HG02623 (cell line): ENCODE data around the gene ABCC8.

Experiments used
- ATAC-seq: cut with Tn5 transposase; IDR thresholded peaks from one replicate; pipeline ENCODE4 v1.9.1; 2021; ENCODE audit warnings: moderate library complexity; ENCODE audit not compliant: unreplicated experiment

The ABCC8 gene

DNA sequence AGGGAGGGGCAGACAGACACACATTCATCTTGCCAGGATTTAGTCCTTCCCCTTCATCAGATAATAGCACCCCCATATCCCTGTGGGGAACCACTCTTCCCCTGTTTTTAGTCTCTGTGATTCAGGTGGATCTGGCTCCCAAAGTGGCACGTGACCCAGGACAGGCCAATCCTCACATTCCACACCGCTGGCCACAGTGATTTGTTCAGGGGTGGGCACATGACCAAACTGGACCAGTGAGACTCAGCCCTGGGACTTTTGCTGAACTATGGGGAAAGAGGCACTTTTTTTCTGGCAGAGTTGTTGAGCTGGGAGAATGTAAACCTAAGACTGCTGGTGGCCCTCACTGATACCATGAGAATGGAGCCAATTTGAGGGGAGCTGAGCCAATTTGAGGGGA is 69.1 kb downstream of the ABCC8 start:
- no peak for ATAC-seq

DNA sequence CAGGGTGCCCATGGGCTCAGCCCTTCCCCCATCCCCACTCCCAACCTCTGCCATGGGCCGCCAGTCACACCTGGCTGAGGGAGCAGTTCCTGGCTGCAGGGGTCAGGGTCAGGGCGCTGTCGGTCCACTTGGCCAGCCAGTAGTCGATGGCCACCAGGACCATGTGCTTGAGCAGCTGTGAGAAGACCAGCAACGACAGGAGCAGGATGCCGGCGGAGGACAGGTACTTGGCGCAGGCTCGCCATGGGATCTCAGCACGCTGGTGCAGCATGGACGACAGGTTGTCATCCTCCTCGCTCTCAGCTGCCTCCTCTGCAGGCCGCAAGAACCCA is 69.9 kb downstream of the ABCC8 start:
- ATAC-seq, result no peak

DNA sequence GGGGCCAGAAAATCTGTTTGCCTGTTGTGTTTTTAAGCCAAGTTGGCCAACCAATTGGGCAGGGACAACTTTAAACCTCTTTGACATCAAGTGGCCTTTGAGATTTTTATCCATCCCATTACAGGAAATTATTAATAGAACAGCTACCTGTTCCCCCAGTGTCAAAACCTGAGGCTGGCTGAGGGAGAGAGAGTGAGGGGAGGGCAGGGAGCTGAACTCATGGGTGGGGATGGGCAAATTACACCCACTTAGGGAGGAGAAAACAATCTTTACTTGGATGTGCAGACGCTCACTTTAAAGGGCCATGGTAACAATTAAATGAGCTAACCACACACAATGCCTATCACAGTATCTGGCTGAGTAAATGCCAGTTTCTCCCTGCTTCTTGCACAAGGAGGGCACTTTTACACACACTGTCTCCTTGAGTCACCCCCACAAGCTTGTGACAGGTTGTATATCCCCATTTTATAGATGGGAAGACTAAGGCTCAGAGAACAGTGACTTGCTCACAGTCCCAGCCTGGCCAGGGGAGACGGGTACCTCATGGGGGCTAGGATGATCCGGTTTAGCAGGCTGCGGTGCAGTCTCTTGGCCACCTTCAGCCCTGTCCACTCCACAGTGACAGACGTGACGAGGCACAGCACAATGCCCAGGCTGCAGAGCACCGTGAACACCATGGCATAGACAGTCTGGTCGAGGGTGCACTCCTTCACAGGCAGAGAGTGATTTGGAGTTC is 70.4 kb downstream of the ABCC8 start:
- ATAC-seq, result no peak

DNA sequence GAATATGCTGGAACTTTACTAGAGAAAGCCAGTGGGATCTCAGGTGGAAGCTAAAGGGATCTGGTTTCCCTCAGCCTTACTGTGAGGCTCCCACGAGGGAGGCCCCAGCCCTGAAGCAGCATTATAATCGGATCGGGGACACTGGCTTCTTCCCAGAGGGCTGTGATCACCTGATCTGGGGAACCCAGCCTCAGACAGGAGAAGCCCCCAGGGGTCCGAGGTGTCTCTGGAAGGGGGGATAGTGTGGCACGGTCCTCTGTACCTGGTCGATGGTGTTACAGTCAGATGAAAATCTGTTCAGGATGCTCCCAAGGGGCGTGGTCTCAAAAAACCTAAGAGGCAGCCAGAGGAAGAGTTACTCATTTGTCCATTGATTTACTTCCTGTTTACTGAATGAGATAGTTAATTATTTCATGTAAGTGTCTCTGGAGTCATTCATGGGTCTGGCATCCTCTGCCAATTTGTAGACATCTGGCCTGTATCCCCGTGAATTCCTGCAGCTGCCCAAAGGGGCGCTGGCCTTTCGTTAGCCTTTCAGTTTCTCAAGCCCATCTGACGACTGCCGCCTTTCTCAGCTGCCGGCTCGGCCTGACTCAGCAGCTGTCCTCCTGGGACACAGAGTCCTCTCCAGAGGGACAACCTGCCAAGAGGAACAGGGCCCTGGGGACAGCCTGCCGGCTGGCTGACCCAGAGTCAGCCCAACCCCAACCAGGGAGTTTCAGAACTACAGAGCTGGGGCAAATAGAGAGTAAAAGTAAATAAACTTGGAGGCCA is 71.2 kb downstream of the ABCC8 start:
- ATAC-seq, result no peak

DNA sequence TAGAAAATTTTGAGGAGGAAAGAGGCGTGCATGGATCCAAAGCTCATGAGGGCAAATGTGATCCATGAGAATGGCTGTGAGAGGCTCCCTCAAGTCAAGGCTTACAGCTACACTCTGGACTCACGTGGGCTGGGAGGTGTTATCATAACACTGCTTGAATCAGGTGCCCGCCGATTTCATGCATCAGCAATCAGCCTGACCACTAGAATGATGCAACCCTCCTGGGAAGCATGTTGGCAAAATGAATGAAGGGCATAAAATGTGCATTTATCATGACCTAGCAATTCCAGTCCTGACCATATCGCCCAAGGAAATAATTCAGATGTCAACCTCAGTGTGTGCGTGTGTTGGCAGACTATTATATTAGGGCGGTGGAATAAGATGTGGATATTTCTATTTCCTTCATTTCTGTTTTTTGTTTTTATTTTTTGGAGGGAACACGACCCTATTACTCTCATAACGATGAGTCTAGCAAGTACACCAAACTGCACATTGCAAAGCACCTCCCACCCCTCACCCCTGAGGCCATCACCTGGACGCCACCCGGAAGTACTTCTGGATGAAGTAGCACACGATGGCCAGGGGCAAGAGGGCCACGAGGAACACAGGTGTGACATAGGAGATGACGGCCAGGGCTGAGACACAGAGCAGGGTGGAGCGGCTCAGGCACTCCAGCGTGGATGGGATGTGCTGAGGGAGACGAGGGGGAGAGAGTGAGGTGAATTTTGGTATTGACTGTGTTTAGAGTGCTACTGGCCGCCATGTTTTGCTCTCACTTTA is 72.5 kb downstream of the ABCC8 start:
- ATAC-seq, result no peak

DNA sequence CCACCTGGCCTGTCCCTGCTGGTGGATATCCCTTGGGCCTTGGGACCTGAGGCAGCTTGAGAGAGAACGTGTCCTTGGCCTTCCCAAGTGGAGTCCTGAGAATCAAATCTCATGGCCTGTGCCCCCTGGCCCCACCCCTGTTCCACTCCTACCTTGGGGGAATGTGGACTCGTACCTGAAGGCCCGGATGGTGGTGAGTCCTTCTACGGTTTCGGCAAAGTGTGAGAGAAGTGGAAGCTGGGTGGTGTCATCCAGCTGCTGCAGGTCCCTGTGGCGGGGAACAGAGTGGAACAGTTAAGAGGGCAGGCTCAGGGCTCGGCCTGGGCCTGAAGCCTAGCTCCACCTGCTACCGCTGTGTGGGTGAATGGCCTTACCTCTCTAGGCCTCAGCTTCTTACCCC is 74.2 kb downstream of the ABCC8 start:
- no peak for ATAC-seq

DNA sequence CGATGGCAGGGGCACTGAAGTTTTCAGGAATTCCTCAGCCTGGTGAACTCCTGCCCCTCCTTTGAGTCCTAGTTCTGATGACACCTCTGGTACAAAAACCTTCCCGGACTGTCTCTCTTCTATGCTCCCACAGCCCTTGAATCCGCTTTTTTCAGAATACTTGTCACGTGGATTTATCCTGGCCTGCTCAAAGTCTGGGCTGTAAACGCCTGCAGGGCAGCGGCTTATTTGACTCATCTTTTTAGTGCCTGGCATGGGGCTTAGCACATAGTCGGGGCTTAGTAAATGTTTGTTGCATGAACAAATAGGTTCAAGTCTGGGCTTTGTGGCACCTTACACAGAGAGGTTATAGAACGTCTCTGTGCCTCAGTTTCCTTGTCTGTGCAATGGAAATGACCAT is 74.8 kb downstream of the ABCC8 start:
- ATAC-seq, result no peak

DNA sequence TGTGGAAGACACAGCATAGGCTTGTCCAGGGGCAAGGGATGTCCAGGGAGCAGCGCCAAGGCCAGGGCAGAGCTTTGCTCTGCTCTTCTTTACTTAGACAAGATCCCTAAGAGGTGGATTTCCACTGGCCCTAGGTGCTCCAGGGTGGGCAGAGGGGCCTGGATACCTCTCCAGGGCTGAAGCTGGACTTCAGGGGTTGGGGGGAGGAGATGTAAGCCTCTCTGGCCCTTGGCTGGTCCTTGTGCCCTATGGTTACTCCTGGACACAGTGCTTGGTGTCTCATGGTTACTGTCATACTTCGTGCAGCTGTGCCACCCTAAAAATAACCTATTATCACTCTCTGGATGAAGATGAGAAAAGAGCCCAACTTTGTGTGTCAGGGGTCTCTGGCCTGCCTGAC is 75.3 kb downstream of the ABCC8 start:
- ATAC-seq, result no peak

DNA sequence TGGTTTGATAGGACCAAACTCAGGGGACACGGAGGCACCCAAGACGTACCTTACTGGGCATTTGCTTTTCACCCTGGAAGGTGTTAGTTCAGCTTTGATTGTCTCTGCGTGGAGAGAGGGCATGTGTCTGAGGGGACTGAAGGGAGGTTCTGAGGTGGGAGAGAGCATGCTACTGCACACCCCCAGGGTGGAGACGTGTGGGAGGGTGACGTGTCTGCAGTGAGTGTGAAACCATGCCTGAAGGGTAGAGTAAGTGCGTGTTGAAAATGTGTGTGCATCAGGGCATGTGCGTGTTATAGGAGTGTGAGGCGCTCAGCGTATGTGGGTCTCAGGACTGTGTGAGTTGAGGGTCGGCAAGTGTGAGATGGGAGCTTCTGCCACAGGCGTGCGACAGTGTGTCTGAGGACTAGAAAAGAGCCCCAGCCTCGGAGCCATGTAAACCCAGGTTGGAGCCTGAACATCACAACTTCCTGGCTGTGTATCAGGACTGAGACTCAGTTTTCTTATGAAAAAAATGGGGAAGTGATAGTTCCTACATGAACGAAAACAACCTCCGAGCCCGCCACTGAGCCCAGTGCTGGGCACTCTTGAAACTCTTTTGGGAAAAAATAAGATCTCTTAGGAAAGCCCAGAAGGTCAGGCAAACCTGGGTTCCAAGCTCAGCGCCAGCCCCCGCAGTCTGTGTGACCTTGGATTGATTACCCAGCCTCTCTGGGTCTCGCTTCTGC is 76.4 kb downstream of the ABCC8 start:
- ATAC-seq, result no peak

DNA sequence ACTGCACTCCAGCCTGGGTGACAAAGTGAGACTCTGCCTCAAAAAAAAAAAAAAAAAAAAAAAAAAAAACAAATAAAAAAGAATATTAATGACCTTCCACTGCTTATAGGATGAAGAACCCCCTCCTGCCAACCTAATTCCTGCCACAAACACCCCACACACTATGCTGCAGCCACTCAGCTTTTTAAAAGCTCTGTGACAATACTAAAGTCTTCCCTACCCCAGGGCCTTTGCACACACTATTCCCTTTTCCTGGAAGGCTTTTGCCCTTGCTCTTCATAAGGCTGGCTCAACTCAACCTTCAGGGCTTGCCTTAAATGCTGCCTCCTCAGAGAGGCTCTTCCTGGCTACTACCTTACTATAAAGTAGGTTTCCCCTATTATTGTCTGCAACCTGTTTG is 77.4 kb downstream of the ABCC8 start:
- ATAC-seq, result no peak

DNA sequence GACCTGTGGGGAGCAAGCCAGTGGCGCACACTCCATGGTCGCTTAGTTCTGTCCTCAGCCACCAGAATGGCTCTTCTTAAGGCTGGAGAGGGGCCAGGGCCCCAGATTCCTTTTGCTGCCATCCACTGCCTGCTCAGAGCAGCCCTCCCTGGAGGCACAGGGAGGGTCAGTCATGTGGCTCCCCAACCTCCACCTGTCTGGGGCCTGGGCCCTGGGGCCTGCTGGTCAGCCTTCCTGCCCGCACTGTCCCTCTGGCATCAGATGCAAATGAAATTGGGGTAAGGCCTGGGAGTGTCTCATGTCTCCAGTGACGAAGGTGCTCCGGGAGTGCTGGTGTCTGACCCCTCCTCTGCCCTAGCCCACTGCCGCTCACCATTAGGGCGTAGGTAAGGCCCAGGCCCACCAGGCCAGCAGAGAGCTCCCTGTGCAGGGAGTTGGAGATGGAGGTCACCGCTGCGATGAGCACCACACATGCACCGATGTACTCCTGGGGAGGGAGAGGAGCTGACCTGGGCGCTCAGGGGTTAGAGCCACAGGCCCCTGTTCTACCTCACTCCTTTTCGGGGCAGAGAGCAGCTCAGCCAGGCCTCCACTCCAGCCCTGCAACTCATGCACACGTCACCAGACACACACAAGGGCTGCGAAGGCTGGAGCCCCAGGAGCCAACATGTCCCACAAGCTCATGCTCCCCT is 79.2 kb downstream of the ABCC8 start:
- ATAC-seq, result no peak

DNA sequence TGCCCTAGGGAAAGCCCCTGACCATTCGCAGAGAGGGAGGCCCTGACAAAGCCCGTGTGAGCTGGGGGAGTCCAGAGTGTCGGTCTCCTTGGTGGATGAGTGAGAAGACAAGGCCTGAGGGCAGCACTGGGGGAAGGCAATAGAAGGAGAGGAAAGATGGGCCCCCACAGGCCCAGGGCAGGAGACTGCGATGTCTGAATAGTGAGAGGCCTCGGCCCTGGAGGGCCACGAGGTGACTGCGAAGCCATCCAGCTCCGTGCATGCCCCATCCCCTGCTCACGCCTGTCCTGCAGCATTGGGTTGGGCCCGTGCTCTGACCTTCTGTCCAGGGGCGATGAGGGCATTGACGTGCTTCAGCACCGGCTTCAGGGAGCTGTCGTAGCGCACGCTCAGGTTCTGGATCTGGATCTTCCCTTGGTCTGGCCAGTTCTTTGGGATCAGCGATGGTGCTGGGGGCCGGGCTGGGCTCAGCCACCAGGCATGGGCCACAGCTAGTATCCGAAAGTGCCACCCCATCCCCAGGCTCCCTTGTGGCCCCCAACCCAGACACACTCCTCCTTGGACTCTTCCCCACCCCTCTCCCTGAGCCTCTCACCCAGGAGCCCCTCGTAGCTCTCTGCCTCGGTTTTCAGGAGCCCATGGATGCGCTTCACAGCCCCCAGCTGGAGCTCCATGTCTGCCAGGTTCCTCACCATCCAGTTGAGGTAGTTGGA is 79.9 kb downstream of the ABCC8 start:
- no peak for ATAC-seq

DNA sequence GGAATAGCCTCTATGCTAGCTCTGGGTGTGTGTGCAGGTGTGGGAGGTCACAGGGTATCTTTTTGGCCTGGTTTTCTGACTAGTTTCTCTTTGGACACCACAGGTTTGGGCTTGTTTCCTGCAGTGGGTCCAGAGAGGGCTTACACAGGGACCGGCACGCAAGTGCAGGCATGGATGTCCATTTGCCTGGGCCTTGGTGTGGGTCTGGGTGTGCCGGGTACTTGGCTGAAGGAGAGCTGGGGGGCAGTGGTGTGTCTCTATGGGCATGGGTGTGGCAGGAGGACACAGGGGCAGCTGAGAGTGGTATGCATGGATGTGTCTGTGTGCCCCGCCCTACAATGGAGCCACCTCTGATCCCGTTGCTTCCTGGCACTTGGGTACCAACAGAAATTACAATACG is 80.7 kb downstream of the ABCC8 start:
- no peak for ATAC-seq

DNA sequence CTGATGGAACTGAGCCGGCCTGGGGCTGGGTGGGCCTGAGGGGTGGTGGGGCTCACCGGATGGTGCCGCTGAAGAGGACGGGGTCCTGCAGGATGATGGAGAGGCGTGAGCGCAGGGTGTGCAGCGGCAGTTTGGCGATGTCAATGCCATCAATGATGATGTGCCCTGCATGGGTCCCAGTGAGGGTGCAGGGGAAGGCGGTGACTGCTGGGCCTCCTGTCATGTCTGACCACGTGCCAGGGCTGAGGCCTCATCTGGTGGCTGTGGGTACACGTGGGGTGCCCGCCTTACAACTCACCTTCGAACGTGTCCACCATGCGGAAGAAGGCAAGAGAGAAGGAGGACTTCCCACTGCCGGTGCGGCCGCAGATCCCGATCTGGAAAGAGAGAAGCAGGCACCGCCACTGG is 81.1 kb downstream of the ABCC8 start:
- no peak for ATAC-seq

DNA sequence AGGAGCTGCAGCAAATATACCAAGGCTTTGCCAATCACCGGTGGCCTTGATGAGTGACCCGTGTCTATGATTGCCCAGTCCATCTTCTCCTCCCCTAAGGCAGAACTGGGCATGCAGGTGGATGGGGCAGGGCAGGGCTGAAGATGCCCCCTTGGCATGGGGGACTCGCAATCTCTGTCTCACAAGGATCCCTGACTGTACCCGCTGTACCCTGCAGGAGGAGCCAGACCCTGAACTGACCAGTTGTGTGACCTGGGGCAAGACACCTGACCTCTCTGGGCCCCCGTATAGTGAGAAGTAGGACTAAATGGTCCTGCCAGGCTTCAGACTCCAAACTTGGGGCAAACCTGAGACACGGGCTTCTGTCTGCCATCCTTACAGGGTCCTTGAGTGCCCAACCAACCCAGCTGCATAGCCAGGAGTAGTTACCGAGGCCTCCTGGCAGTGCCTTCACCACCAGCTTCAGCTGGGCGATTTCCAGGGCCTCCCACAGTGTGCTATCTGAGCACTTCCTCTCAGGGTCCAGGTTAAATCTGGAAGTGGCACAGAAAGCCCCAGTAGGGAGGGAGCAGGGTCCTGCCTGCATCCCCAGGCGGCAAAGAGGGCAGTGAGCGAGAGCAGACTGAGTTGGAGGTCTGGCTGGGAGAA is 81.8 kb downstream of the ABCC8 start:
- ATAC-seq, result no peak

DNA sequence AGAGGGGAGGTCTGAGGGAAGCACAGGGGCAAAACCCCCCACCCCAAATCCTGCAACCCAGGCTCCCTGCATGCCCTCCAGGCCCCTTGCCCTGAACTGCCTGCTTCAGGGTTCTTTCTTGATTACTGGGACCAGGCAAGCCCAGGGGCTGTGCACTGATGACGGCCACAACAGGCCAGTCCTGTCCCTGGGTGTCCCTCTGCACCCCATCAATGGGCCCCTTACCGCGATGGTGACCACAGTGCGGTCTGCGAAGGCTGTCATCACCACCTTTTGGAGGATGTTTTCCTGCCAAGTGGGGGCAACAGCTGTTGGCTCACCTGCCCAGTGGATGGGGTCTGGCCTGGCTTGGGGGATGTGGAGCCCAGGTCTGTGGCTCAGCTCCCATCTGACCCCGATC is 83.2 kb downstream of the ABCC8 start:
- no peak for ATAC-seq

DNA sequence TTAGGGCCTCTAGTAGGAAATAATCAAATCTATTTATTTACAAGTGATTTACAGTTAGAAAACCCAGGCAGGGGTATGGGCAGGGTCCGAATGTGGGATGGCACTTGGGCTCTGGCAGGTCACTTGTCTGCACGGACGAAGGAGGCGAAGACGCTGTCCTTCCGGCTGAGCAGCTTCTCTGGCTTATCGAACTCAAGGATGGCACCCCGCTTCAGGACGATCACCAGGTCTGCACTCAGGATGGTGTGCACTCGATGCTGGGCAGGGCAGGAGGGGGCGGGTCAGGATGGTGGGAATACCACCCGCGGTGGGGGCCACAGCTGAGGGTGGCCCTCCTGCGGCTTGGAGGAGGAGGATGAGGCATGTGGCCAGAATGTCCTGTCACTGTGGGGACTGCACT is 83.8 kb downstream of the ABCC8 start:
- ATAC-seq, result no peak

DNA sequence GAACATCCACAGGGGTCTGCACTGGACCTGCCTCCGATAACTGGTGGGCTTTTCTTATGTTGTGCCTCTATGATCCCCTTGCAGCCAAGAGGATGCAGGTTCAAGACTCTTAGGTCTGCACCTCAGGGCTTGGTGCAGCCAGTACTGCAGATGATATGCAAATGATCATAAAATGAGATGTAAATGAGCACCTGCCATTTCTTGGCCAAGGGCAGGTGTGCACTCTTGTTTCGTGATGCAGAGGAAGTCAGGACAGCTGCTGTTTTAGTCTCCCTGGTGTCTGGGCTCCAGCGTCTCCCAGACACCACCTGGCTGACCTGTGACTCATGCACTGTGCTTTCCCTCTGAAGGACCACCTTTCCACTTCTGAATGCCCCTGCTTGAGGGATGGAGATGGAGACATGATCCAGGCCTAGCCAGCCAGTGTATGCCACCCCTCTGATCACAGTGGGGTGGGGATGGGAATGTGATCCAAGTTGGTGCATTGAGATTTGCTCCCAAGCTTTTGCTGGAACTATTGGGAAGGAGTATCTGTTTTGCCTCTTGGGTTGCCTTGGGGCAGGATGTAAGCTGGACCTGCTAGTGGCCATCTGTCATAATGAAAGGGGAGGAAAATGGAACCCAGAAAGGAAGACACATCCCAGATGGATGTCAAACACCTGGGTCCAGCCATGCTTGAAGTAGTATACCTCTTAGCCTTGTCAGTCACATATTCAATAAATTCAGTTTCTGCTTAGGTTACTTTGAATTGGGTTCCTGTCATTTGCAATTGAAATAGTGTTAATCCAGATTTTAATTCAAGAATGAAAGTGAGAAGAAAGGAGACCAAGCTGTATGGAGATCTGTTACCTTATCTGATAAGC is 84.9 kb downstream of the ABCC8 start:
- no peak for ATAC-seq
